Activated CD8-positive, alpha-beta memory T cell treated with anti-CD3 and anti-CD28 coated beads, Interleukin-2, amount 50 U/mL, for 1 hour (primary cell): Measurements from ENCODE around the gene ZC3H8.

Experiments
- DNase-seq: peaks from one replicate; pipeline ENCODE4 v3.0.0-alpha.2; 2020; ENCODE audit errors: extremely low read depth

ZC3H8 gene

DNA sequence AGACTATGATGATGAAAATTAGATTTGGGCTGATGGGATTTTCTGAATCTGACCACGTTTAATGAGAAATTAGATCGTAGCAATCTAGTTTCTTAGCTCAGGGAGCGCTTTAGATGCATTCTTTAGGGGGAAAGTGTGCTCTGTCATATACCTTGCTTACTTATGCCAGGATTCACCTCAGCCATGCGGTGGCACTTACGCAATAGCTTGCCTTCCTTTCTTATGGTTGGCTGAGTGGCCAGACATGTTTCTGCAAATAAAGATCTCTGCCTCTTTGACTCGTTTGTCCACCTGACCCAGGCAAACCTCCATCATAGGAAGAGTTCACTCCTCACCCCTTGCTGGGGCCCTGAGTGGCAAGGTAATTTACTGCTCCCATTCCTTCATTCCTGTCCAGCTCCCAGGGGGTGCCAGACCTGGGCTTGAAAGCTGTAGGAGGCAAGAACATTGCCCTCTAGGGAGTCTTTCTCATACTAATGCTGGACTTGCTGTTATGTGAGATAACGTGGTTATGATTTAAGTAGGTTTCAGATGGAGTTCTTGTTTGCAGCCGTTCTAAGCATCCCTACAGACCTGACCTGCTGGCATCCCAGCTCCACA lies 59.6 kb downstream of the ZC3H8 start:
- no peak for DNase-seq

DNA sequence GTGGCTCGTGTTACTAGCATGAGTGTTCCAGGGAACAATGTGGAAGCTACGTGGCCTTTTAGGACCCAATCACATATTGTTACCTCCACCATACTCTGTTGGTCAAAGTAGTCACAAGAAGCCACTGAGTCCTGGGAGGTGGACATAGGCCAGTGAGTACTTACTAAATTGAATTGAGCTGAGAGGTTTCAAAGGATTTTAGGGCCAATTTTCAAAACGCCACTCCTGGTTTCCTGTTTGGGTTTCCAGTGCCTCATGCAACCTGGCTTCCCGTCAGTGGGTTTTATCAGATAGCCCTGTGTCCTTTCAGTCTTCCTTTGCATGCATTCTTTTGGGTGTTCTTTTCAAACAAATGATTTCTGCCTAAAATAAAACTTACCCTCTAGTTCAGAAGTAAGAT lies 60.4 kb downstream of the ZC3H8 start:
- DNase-seq, result no peak

- no peak for DNase-seq
These were observed 60.8 kb downstream of the ZC3H8 start for GRCh38 chr2:112194028-112194427.

DNA sequence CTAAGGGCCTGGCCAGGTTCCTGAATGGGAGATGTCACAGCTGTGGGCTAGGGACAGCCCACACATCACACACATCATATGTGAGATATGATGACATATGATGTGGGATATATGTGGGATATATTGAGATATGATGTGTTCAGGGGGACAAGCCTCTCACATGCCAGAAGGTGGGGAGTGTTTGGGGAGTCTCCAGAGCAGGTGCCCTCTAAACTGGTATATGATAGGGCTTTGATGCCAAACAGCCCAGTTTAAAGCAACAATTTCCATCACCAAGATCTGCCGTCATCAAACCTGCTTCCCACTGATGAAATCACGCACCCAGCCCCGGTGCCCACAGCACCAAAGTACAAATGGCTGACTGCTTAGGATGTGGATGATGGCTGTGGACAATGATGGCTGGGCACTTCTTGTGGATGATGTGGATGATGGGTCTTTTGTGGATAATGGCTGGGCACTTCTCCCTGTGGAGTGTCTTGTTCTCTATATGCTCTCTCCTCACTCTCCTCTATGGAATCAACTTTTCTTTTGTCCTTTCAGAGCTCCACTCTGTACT lies 65.8 kb downstream of the ZC3H8 start:
- DNase-seq, result no peak

- peak; percentile 64 for DNase-seq
These were observed 66.8 kb downstream of the ZC3H8 start for GRCh38 chr2:112187805-112188596.

GRCh38 chr2:112187046-112187715 lies 67.7 kb downstream of the ZC3H8 start:
- DNase-seq, result no peak

DNA sequence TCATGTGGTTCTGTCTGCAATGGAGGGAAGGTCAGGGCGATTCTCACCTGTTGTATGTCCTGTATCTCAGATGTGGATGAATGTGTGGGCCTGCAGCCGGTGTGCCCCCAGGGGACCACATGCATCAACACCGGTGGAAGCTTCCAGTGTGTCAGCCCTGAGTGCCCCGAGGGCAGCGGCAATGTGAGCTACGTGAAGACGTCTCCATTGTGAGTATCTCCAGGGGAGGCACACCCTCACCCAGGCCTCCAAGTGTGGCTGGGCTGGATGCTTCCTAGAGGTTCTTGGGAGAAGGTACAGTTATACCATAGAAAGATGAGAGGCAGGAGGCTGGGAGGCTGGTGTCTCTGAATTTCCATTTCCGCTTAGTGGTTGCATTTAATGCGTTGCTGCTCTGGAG lies 69.7 kb downstream of the ZC3H8 start:
- DNase-seq, result no peak

DNA sequence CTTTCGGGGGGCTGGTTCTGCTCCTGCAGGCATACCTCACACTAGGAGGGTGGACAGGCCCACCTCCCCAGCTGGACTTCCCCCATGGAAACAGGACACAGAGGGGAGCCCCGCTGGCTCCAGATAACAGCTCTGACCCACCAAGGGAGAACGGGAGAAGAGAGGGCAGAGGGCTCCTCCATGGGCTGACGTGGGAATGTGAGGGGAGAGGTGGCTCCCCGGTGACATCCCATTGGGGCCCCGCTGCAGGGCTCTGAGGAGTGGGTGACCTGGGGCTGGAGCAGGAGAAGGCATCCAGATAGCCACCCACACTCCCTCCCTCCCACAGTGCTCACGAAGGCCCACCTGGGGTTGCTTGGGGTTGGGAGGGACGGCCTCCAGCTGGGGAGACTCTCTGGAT lies 70.7 kb downstream of the ZC3H8 start:
- no peak for DNase-seq

GRCh38 chr2:112183327-112184025 lies 71.4 kb downstream of the ZC3H8 start:
- no peak for DNase-seq

DNA sequence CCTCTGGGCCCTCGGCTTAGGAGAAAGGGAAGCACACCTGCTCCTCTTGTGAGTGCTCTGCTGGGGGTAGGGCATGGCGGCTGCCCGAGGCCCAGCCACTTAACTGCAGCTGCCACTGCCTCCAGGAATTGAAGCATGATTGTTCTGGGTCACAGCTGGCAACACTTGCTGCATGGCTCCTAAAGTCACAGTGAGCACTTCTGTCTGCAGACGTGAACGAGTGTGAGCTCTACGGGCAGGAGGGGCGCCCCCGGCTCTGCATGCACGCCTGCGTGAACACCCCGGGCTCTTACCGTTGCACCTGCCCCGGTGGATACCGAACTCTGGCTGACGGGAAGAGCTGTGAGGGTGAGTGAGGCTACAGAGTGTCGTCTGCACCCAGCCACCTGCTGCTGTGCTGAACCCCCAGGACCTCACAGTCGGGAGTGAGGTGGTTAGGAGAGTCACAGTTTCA lies 72.2 kb downstream of the ZC3H8 start:
- no peak for DNase-seq

GRCh38 chr2:112181571-112182290 lies 73.1 kb downstream of the ZC3H8 start:
- no peak for DNase-seq

DNA sequence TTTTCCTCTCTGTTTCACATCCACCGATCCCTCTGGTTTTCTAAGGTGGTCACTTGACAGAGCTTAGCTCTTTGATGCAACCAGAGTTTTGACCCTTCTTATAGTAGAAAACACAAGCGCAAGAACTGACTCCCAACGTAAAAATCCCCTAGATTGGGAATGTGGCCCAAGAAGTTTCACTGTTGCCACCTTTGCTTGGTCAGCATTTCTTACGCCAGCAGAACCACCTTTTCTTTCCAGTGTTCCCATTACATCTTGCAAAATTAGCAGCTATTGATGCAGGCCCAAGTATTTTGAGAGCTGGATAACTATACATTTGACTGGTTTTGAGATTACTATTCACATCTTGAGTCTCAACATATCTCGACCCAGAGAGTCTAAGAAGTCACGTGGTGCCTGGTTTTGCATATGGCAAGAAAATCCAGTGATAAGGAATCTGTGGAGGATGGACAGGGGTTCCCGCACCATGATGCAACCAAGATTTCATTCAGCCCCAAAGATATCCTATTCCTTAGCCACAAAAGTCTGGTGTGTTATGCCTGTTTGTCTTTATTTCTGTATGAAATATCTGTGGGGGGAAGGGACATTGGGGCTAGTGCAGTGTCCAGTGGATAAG lies 78.8 kb downstream of the ZC3H8 start:
- DNase-seq, result no peak

DNA sequence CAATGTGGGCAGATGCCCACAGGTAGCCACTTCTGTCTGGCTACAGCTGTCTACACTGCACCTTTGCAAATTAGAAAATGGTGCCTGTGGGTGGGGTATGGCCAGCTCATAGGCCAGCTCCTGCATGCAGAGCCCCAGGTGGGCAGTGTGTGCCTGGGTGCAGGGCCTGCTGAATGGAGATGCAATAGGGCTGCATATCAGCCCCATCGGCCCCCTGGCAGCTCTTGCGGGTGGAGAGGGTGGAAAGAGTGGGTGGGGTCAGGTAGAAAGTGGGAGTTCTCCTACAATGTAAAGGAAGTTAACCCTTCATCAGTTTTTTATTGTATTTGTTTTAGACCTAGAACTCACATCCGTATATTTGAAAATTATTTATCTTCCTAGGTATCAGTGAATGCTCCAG lies 79.5 kb downstream of the ZC3H8 start:
- DNase-seq, result no peak

DNA sequence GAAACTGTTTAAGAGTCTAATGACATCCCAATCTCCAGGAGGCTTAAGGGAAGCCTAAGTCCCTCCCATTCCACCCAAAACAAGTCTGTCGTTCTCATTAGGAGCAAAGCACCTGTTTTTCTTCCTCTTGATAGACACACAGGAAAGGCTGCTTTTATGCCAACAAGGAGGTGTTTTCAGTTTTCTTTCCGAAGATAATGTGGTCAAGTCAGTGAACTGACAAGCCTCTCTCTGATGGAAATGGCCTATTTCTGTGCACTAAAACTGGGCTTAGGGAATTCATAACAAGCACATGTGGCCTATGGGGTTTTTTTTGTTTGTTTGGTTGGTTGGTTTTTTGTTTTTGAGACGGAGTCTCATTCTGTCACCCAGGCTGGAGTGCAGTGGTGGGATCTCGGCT lies 80.5 kb downstream of the ZC3H8 start:
- no peak for DNase-seq

DNA sequence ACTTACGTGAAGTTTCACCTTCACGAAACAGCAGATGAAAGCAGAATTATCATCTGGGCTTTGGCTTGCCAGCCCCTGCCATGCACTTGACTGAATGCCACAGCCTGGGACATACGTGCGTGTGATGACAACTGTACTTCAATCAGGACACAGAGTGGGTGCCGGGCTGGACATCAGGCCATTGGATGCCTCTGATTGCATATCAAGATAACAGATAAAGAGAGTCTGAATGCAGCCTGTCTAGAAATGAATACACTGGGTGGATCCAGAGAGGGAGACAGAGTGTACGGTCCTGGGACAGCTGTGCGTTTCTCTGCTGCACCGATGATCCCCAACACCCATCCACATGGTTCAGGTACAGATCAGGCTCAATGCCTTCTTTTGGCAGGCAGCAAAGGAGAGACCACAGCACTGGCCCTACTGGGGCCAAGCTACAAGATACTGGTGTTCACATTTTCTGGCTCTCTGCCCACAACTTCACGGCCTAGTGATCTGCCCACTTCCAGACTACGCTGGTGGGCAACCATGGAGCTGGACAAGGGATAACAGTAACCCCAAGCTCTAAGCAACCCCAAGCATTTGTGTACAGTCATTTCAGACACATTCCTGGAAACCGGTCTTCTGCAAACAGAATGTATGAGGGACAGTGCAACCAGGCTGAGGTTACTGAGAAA lies 81.1 kb downstream of the ZC3H8 start:
- no peak for DNase-seq

DNA sequence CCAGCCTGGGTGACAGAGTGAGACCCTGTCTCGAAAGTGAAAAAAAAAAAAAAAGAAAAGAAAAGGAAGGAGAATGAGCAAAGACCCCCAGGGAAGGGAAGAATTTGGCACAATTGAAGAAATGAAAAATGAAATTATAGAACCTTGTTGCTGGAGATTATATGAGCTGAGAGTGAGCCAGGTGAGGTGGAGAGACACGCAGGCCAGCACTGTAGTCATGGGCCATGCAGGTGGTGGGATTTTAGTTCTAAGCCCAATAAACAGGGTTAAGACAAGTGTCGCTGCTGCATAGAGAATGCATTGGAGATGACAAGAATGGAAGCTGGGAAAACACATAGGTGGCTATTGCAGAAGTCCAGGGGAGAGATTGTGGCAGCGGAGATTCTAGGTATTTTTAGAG lies 84.3 kb downstream of the ZC3H8 start:
- no peak for DNase-seq

GRCh38 chr2:112168422-112169124 lies 86.3 kb downstream of the ZC3H8 start:
- no peak for DNase-seq

- DNase-seq, result no peak
These were observed 87.9 kb downstream of the ZC3H8 start for GRCh38 chr2:112166806-112167499.

DNA sequence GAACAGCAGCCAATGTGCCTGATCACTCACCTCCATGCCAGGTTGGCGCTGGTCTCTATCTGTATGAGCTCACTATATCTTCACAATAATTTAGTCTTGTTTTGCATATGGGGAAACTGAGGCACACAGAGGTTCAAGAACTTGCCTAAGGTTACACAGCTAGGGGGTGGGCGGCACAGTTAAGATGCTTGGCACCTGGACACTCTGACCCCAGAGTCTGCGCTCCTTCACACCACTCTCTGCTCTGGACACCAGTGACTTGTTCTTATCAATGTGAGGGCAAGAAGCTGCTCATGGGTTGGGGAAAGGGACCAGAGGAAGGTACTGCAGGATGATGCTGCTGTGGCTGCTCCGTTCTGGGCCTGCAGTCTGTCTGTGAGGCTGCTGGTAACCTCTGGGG lies 89.5 kb downstream of the ZC3H8 start:
- DNase-seq, result no peak
